ENCODE results near the gene NAIF1.

Gene NAIF1

GRCh38 chr9:128068386-128069205 lies 1.5 kb upstream of the NAIF1 start:
- Histone ChIP-seq H3K27ac (ENCODE audit: poor library complexity, severe bottlenecking) (peak overlapping the region; percentile 86), H3K27me3 (ENCODE audit: insufficient read depth, poor library complexity, severe bottlenecking) (no peaks in the 10 kb centered on the region), H3K36me3 (ENCODE audit: low read depth) (no peaks in the 10 kb centered on the region), H3K4me1 (ENCODE audit: insufficient read depth, poor library complexity, severe bottlenecking) (peaks cover 28% of the 10 kb centered on the region), H3K4me3 (ENCODE audit: severe bottlenecking) (peak overlapping the region; percentile 55), H3K9me3 (ENCODE audit: severe bottlenecking) (no peaks in the 10 kb centered on the region)
- DNase-seq (ENCODE audit: low spot score) (peak; percentile 57), ATAC-seq (ENCODE audit: low read depth) (no peak)
- TF ChIP-seq CTCF (IDR thresholded peaks at IDR 0.05; ENCODE audit: poor library complexity, severe bottlenecking), result no peak

DNA sequence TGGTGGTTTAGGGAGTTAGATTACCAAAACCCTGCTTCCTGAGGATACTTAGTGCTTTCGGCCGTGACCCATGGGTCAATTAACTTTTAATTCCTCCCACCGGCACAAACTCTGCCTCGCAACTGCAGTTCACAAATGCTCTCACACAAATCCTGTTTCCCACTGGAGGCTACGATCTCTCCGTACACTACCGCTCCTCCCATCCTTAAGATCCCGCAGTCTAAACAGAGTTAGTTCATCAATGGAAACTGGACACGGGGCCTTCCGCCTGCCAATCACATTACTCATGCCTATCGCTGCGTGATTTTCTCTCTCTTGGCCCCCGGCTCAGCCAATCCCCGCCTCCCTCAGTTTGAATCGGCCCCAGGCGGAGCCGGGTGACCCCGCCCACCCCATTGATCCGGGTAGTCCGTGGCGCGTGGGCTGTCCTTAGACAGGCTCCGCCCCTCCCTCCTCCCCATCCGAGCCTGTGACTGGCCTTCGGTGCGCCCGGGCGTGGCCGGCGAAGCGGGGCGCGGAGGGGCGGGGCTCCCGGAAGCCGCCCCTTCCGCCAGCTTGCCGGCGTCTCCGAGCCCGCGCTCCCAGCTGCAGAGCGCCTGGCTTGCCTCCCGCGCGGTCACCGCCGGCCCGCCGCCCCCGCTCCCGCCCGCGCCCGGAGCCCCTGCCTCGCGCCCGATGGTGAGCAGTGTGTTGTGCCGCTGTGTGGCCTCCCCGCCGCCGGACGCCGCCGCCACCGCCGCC lies 695 bp upstream of the NAIF1 start, which contains the start of gene SLC25A25:
Gene SLC25A25 (plus strand): TSS at position 588 of the 741 bp plus-strand sequence. CDS start 88 bp downstream, at position 676.
- H3K36me3 ChIP-seq (ENCODE audit: low read depth), result no peaks in the 10 kb centered on the region
- H3K4me3 ChIP-seq (ENCODE audit: severe bottlenecking), result peak within 1 kb of the TSS; percentile 55
- peak within 1 kb of the TSS; percentile 86 for H3K27ac ChIP-seq (ENCODE audit: poor library complexity, severe bottlenecking)
- peak; percentile 74 for ATAC-seq (ENCODE audit: low read depth)
- no peaks in the 10 kb centered on the region for H3K9me3 ChIP-seq (ENCODE audit: severe bottlenecking)
- DNase-seq (ENCODE audit: low spot score), result peak; percentile 99
- peaks cover 22% of the 10 kb centered on the region for H3K4me1 ChIP-seq (ENCODE audit: insufficient read depth, poor library complexity, severe bottlenecking)
- no peaks in the 10 kb centered on the region for H3K27me3 ChIP-seq (ENCODE audit: insufficient read depth, poor library complexity, severe bottlenecking)
- TF ChIP-seq CTCF (IDR thresholded peaks at IDR 0.05; ENCODE audit: poor library complexity, severe bottlenecking), result no peak

GRCh38 chr9:128065907-128066712 lies 1.0 kb downstream of the NAIF1 start:
- Histone ChIP-seq H3K4me3 (ENCODE audit: severe bottlenecking) (peak overlapping the region; percentile 55), H3K27me3 (ENCODE audit: insufficient read depth, poor library complexity, severe bottlenecking) (no peaks in the 10 kb centered on the region), H3K9me3 (ENCODE audit: severe bottlenecking) (no peaks in the 10 kb centered on the region), H3K36me3 (ENCODE audit: low read depth) (no peaks in the 10 kb centered on the region), H3K4me1 (ENCODE audit: insufficient read depth, poor library complexity, severe bottlenecking) (peaks cover 11% of the 10 kb centered on the region), H3K27ac (ENCODE audit: poor library complexity, severe bottlenecking) (peak overlapping the region; percentile 86)
- peak; percentile 61 for DNase-seq (ENCODE audit: low spot score)
- no peak for ATAC-seq (ENCODE audit: low read depth)
- no peak for TF ChIP-seq CTCF (IDR thresholded peaks at IDR 0.05; ENCODE audit: poor library complexity, severe bottlenecking)

DNA sequence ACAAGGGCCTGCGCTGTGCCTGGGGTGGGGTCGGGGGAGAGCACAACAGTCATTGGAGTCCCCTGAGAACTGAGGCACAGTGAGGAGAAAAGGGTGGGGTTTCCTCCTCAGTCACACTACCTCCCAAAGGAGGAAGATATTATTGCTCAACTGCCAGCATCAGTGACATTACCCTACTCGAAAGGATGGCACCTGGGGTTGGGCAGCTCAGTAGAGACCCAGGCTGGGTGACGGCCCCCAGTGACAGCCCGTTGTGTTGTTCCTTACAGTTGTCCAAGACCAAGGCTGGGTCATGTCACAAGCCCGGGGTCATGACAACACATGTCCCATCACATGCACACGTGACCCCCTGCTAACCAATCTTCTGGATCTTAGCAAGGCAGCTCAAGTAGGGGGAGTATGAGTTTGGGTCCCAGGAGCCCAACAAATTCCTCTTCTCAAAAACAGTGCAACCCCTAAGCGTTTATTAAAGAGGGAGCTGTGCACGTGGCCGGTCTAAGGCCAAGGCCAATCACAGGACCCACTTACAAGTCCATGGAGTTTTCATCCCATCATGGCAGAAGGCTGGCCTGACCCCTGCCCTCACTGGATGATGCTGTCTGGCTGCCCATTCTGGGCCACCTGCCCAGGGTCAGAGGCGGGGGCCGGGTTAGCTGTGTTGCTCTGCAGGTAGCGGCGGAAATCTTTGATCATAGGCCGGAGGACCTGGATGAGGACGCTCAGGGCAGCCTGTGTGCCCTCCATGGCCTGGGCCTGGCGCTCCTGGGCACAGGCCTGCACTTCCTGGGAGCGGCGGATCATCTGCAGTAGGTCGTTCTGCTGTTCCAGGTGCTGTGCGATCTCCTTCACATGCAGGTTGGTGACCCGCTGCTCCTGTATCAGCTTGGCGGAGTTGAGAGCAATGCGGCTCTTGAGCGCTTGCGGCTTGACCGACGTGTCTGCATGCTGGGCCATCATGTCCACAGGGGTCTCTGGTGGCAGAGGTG lies 4.0 kb downstream of the NAIF1 start:
- DNase-seq (ENCODE audit: low spot score) (no peak), ATAC-seq (ENCODE audit: low read depth) (no peak)
- no peaks in the 10 kb centered on the region for H3K9me3 ChIP-seq (ENCODE audit: severe bottlenecking)
- H3K27me3 ChIP-seq (ENCODE audit: insufficient read depth, poor library complexity, severe bottlenecking), result no peaks in the 10 kb centered on the region
- no peaks in the 10 kb centered on the region for H3K36me3 ChIP-seq (ENCODE audit: low read depth)
- H3K27ac ChIP-seq (ENCODE audit: poor library complexity, severe bottlenecking), result no peak overlapping the region
- peaks cover 6% of the 10 kb centered on the region for H3K4me1 ChIP-seq (ENCODE audit: insufficient read depth, poor library complexity, severe bottlenecking)
- no peak overlapping the region for H3K4me3 ChIP-seq (ENCODE audit: severe bottlenecking)
- TF ChIP-seq CTCF (IDR thresholded peaks at IDR 0.05; ENCODE audit: poor library complexity, severe bottlenecking), result no peak

All from RWPE2 (cell line).